ENCODE data around the gene HACD3.

HACD3 gene

GRCh38 chr15:65559941-65560340, 29.7 kb downstream of the HACD3 start:
- H3K27me3 Mint-ChIP-seq = no peaks in the 10 kb centered on the region
- DNase-seq (no peak), ATAC-seq (no peak)
- H3K4me1 Mint-ChIP-seq = no peaks in the 10 kb centered on the region
- H3K36me3 Mint-ChIP-seq (ENCODE audit: low read depth) = peaks cover 53% of the 10 kb centered on the region
- H3K9me3 Mint-ChIP-seq = no peaks in the 10 kb centered on the region
- no peak overlapping the region for H3K4me3 Mint-ChIP-seq
- no peak overlapping the region for H3K27ac Mint-ChIP-seq

GRCh38 chr15:65561934-65562333, 31.7 kb downstream of the HACD3 start:
- no peak overlapping the region for H3K4me3 Mint-ChIP-seq
- H3K36me3 Mint-ChIP-seq (ENCODE audit: low read depth) = peaks cover 65% of the 10 kb centered on the region
- no peaks in the 10 kb centered on the region for H3K27me3 Mint-ChIP-seq
- ATAC-seq = no peak
- H3K4me1 Mint-ChIP-seq = no peaks in the 10 kb centered on the region
- no peak for DNase-seq
- H3K9me3 Mint-ChIP-seq = no peaks in the 10 kb centered on the region
- H3K27ac Mint-ChIP-seq = no peak overlapping the region

- H3K27ac Mint-ChIP-seq = no peak overlapping the region
- H3K27me3 Mint-ChIP-seq = no peaks in the 10 kb centered on the region
- no peaks in the 10 kb centered on the region for H3K9me3 Mint-ChIP-seq
- ATAC-seq = no peak
- H3K4me3 Mint-ChIP-seq = no peak overlapping the region
- no peaks in the 10 kb centered on the region for H3K4me1 Mint-ChIP-seq
- DNase-seq = no peak
- peaks cover 38% of the 10 kb centered on the region for H3K36me3 Mint-ChIP-seq (ENCODE audit: low read depth)
Measured at GRCh38 chr15:65569728-65570127, 39.5 kb downstream of the HACD3 start.

GRCh38 chr15:65571971-65572370, 41.7 kb downstream of the HACD3 start:
- no peaks in the 10 kb centered on the region for H3K9me3 Mint-ChIP-seq

DNA sequence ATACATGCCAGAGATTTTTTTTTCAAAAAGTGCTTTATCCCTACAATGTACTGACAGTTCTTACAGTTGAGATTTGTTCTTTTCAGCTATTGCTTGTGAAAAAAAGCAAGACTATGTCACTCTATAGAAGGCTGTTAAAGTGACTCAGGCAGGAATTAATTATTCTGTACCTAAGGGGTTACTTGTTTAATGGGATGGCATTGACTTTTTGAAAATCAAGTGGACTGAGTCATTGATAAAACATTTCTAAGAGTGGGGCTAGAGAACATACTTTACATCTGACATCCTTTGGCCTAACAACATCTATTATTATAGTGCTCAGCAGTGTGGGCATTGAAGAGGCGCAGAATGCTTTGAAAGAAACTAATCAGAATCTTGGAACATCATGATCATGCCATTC, 46.4 kb downstream of the HACD3 start:
- Mint-ChIP-seq H3K27me3 (no peaks in the 10 kb centered on the region), H3K27ac (no peak overlapping the region), H3K4me1 (no peaks in the 10 kb centered on the region), H3K4me3 (no peak overlapping the region), H3K9me3 (no peaks in the 10 kb centered on the region), H3K36me3 (ENCODE audit: low read depth) (peaks cover 40% of the 10 kb centered on the region)
- no peak for ATAC-seq
- no peak for DNase-seq

More at GRCh38 chr15:65571971-65572370, 41.7 kb downstream of the HACD3 start:
- no peaks in the 10 kb centered on the region for H3K4me1 Mint-ChIP-seq
- H3K4me3 Mint-ChIP-seq = no peak overlapping the region
- ATAC-seq (no peak), DNase-seq (no peak)
- H3K27me3 Mint-ChIP-seq = no peaks in the 10 kb centered on the region
- peaks cover 26% of the 10 kb centered on the region for H3K36me3 Mint-ChIP-seq (ENCODE audit: low read depth)
- H3K27ac Mint-ChIP-seq = no peak overlapping the region

GRCh38 chr15:65577129-65577996, 47.1 kb downstream of the HACD3 start:
- H3K27ac Mint-ChIP-seq = peak overlapping the region; percentile 55
- ATAC-seq (no peak), DNase-seq (no peak)
- no peaks in the 10 kb centered on the region for H3K4me1 Mint-ChIP-seq
- no peaks in the 10 kb centered on the region for H3K9me3 Mint-ChIP-seq
- H3K4me3 Mint-ChIP-seq = no peak overlapping the region
- peaks cover 47% of the 10 kb centered on the region for H3K36me3 Mint-ChIP-seq (ENCODE audit: low read depth)
- H3K27me3 Mint-ChIP-seq = no peaks in the 10 kb centered on the region

DNA sequence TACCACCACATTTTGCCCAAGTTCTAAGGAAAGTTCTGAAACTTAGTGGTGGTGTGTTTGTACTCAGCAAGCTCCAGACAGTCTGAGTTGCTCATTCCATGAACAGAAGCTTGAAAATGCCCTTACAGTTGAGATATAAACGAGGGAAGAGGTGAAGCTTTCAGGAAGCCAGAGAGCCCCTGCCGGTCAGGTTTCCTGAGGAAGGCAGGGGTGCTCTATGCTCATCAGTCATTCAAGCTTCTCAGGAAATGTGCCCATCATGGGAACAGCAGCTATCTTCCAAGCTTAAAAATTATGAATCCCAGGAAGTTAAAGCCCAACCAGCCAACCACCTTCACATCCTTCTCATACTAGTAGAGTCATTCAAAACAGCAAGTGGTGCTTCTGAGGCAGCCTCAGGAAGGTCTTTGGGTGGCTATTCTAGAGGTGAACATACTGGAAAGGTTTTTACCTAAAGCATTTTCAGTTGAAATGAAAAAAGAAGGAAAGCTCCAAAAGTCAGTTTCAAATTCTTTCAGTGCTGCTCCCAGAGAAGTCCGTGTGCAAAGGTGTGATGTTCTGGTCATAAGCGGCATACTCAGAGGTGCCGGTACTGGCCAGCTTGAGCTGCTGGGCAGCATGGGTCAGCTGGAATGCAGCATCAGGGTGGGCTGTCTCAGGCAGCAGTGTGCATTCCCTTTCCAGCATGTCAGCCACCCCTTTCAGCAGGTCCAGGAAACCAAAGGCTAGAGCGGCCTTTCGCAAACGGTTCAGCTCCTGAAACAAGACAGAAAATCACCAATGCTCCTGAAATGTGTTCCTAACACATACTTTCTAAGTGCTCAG, 48.9 kb downstream of the HACD3 start:
- no peak for ATAC-seq
- Mint-ChIP-seq H3K4me3 (no peak overlapping the region), H3K27me3 (no peaks in the 10 kb centered on the region), H3K4me1 (peaks cover 13% of the 10 kb centered on the region), H3K27ac (peak overlapping the region; percentile 65), H3K9me3 (no peaks in the 10 kb centered on the region), H3K36me3 (ENCODE audit: low read depth) (peaks cover 60% of the 10 kb centered on the region)
- DNase-seq = no peak

DNA sequence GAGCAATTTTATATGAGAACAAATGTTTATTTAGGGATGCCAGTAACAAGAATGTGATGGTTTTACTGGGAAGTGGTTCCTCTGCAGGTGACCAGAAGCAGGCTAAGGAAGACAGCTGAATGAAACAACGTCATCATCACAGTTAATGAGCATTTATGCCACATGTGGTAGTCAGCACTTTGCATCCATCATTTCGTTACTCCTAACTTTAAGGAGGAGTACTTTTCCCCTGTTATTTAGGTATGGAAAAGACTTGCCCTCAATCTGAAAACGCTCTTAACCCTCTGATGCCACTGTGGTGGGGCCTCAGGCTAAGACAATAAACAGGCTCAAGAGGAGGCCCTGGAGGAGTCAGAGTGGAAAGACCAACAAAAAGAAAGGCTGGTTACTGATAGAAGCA, 49.5 kb downstream of the HACD3 start:
- H3K9me3 Mint-ChIP-seq = no peaks in the 10 kb centered on the region
- H3K27ac Mint-ChIP-seq = peak overlapping the region; percentile 0
- H3K36me3 Mint-ChIP-seq (ENCODE audit: low read depth) = peaks cover 64% of the 10 kb centered on the region
- H3K4me3 Mint-ChIP-seq = no peak overlapping the region
- peaks cover 19% of the 10 kb centered on the region for H3K4me1 Mint-ChIP-seq
- H3K27me3 Mint-ChIP-seq = no peaks in the 10 kb centered on the region
- no peak for DNase-seq
- ATAC-seq = no peak

DNA sequence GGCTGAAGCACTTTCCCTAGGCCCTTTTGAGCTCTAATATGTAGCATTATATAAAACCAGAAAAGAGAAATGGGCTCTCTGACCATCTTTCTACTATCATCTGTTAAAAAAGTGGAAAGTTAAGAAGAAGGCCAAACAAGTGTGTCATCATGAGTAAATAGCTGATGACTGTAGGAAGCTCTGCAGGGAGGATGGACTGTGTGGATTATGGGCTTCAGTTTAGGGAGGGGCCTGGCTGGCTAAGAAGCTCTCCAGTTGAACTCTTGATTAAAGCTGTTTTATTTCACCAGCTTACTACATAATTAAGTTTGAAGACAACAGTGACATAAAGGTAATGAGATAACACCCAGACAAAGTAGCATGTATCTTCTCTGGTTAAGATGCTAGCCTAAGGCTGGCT, 50.0 kb downstream of the HACD3 start:
- Mint-ChIP-seq H3K27me3 (no peaks in the 10 kb centered on the region), H3K4me1 (peaks cover 20% of the 10 kb centered on the region), H3K27ac (peak overlapping the region; percentile 0), H3K9me3 (no peaks in the 10 kb centered on the region), H3K36me3 (ENCODE audit: low read depth) (peaks cover 65% of the 10 kb centered on the region), H3K4me3 (no peak overlapping the region)
- no peak for DNase-seq
- no peak for ATAC-seq

DNA sequence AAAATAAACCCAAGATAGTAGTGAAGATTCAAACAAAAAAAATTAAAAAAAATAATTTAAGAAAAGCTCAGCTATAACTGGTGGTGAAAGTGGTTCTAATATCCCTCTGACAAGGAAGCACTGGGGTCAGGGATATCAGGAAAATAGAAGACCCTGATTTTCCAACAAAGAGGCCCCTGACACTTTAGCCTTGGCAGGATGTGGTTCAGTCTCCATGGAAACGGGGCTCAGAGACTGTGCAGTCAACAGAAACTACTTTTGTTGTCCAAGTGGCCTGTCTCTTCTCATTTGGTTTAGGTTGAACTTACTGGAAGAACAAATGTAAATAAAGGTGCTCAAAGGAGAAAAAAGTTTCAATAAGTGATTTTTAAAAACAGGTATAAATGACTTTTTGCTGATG, 53.4 kb downstream of the HACD3 start:
- Mint-ChIP-seq H3K27me3 (no peaks in the 10 kb centered on the region), H3K4me3 (no peak overlapping the region), H3K9me3 (no peaks in the 10 kb centered on the region), H3K4me1 (peaks cover 25% of the 10 kb centered on the region), H3K36me3 (ENCODE audit: low read depth) (peaks cover 61% of the 10 kb centered on the region), H3K27ac (peak overlapping the region; percentile 72)
- ATAC-seq = peak; percentile 63
- DNase-seq = peak; percentile 22

- Mint-ChIP-seq H3K36me3 (ENCODE audit: low read depth) (peaks cover 55% of the 10 kb centered on the region), H3K27me3 (no peaks in the 10 kb centered on the region), H3K9me3 (no peaks in the 10 kb centered on the region), H3K4me3 (no peak overlapping the region), H3K4me1 (peaks cover 25% of the 10 kb centered on the region), H3K27ac (peak overlapping the region; percentile 72)
- ATAC-seq (no peak), DNase-seq (no peak)
Measured at GRCh38 chr15:65584241-65584640, 54.0 kb downstream of the HACD3 start.

DNA sequence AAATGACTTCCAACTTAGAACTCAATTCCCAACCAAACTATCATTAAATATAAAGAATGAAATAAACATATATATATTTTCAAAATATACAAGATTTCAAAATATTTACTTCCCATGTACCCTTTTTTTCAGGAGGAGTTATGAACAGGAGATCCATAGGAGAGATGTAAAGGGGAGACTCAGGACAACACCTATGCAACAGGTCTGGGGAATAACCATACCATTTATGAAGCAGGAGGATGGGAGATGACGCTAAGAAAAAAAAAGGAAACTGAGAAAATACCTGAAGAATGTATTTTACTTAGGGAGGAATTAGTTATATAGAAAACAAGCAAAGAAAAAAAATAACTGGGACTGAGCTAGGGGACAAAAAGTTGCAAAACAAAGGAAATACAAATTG, 56.8 kb downstream of the HACD3 start:
- Mint-ChIP-seq H3K4me1 (peaks cover 25% of the 10 kb centered on the region), H3K4me3 (no peak overlapping the region), H3K9me3 (no peaks in the 10 kb centered on the region), H3K27ac (no peak overlapping the region), H3K27me3 (no peaks in the 10 kb centered on the region), H3K36me3 (ENCODE audit: low read depth) (peaks cover 60% of the 10 kb centered on the region)
- DNase-seq = no peak
- ATAC-seq = no peak

GRCh38 chr15:65595960-65596359, 65.7 kb downstream of the HACD3 start:
- H3K4me1 Mint-ChIP-seq = no peaks in the 10 kb centered on the region
- H3K36me3 Mint-ChIP-seq (ENCODE audit: low read depth) = peaks cover 18% of the 10 kb centered on the region
- H3K27ac Mint-ChIP-seq = no peak overlapping the region
- no peak overlapping the region for H3K4me3 Mint-ChIP-seq
- ATAC-seq (no peak), DNase-seq (no peak)
- H3K9me3 Mint-ChIP-seq = no peaks in the 10 kb centered on the region
- no peaks in the 10 kb centered on the region for H3K27me3 Mint-ChIP-seq

DNA sequence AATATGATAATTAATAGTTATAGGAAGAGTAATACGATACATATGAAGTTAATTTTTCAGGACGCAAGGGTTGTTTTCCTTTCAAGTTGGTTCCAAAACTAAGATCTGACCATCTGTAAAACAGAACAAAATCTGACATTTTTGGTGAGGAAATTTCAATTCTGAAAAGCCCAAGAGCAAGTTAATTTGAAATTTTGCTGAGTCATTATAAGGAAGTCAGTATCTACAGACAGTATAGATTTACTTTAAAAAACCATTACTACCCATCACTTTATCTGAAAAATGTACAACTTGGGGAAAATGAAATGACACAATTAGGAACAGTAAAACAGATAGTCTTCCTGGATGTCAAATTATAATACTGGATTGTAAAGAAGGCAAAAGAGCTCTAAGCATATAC, 68.2 kb downstream of the HACD3 start:
- Mint-ChIP-seq H3K36me3 (ENCODE audit: low read depth) (peaks cover 22% of the 10 kb centered on the region), H3K9me3 (no peaks in the 10 kb centered on the region), H3K4me1 (no peaks in the 10 kb centered on the region), H3K4me3 (no peak overlapping the region), H3K27me3 (no peaks in the 10 kb centered on the region), H3K27ac (peak overlapping the region; percentile 15)
- no peak for ATAC-seq
- no peak for DNase-seq

- no peak for DNase-seq
- Mint-ChIP-seq H3K4me3 (no peak overlapping the region), H3K9me3 (no peaks in the 10 kb centered on the region), H3K27me3 (no peaks in the 10 kb centered on the region), H3K36me3 (ENCODE audit: low read depth) (peaks cover 23% of the 10 kb centered on the region), H3K27ac (no peak overlapping the region), H3K4me1 (no peaks in the 10 kb centered on the region)
- ATAC-seq = no peak
Measured at GRCh38 chr15:65599677-65600076, 69.4 kb downstream of the HACD3 start.

Data from activated naive CD8-positive, alpha-beta T cell treated with anti-CD3 and anti-CD28 coated beads, Interleukin-2, amount 50 U/mL, for 24 hours (primary cell).